ENCODE results near the gene INPP5J.

INPP5J gene

GRCh38 chr22:31123292-31123602, 481 bp downstream of the INPP5J start:
- Histone ChIP-seq H3K4me3 (ENCODE audit: low read length) (peak overlapping the region; percentile 59), H3K36me3 (ENCODE audit: control insufficient read depth, low read depth, low read length) (no peaks in the 10 kb centered on the region), H3K27me3 (ENCODE audit: control insufficient read depth, insufficient read depth, low read length) (no peaks in the 10 kb centered on the region), H3K27ac (ENCODE audit: low read length) (no peak overlapping the region), H3K9ac (ENCODE audit: low read length) (peak overlapping the region; percentile 53), H3K4me1 (ENCODE audit: control insufficient read depth, low read depth, low read length) (peaks cover 22% of the 10 kb centered on the region), H3K9me3 (ENCODE audit: control insufficient read depth, low read depth, low read length) (no peaks in the 10 kb centered on the region)

- peaks cover 22% of the 10 kb centered on the region for H3K4me1 ChIP-seq (ENCODE audit: control insufficient read depth, low read depth, low read length)
- H3K4me3 ChIP-seq (ENCODE audit: low read length), result no peak overlapping the region
Observed at GRCh38 chr22:31124290-31124689, 1.5 kb downstream of the INPP5J start.

GRCh38 chr22:31124811-31125465, 2.2 kb downstream of the INPP5J start:
- Histone ChIP-seq H3K36me3 (ENCODE audit: control insufficient read depth, low read depth, low read length) (no peaks in the 10 kb centered on the region), H3K9me3 (ENCODE audit: control insufficient read depth, low read depth, low read length) (no peaks in the 10 kb centered on the region), H3K4me1 (ENCODE audit: control insufficient read depth, low read depth, low read length) (peaks cover 22% of the 10 kb centered on the region), H3K27ac (ENCODE audit: low read length) (no peak overlapping the region), H3K9ac (ENCODE audit: low read length) (no peak overlapping the region), H3K4me3 (ENCODE audit: low read length) (no peak overlapping the region), H3K27me3 (ENCODE audit: control insufficient read depth, insufficient read depth, low read length) (no peaks in the 10 kb centered on the region)

More at GRCh38 chr22:31124290-31124689, 1.5 kb downstream of the INPP5J start:
- H3K36me3 ChIP-seq (ENCODE audit: control insufficient read depth, low read depth, low read length), result no peaks in the 10 kb centered on the region
- H3K27me3 ChIP-seq (ENCODE audit: control insufficient read depth, insufficient read depth, low read length), result no peaks in the 10 kb centered on the region
- no peak overlapping the region for H3K9ac ChIP-seq (ENCODE audit: low read length)
- H3K27ac ChIP-seq (ENCODE audit: low read length), result no peak overlapping the region
- no peaks in the 10 kb centered on the region for H3K9me3 ChIP-seq (ENCODE audit: control insufficient read depth, low read depth, low read length)

- Histone ChIP-seq H3K27me3 (ENCODE audit: control insufficient read depth, insufficient read depth, low read length) (no peaks in the 10 kb centered on the region), H3K36me3 (ENCODE audit: control insufficient read depth, low read depth, low read length) (no peaks in the 10 kb centered on the region), H3K27ac (ENCODE audit: low read length) (no peak overlapping the region), H3K9me3 (ENCODE audit: control insufficient read depth, low read depth, low read length) (no peaks in the 10 kb centered on the region), H3K9ac (ENCODE audit: low read length) (no peak overlapping the region), H3K4me3 (ENCODE audit: low read length) (no peak overlapping the region), H3K4me1 (ENCODE audit: control insufficient read depth, low read depth, low read length) (peaks cover 19% of the 10 kb centered on the region)
Observed at GRCh38 chr22:31125521-31126117, 2.9 kb downstream of the INPP5J start.

- Histone ChIP-seq H3K27me3 (ENCODE audit: control insufficient read depth, insufficient read depth, low read length) (no peaks in the 10 kb centered on the region), H3K36me3 (ENCODE audit: control insufficient read depth, low read depth, low read length) (no peaks in the 10 kb centered on the region), H3K9me3 (ENCODE audit: control insufficient read depth, low read depth, low read length) (no peaks in the 10 kb centered on the region), H3K4me1 (ENCODE audit: control insufficient read depth, low read depth, low read length) (peaks cover 18% of the 10 kb centered on the region), H3K27ac (ENCODE audit: low read length) (no peak overlapping the region), H3K4me3 (ENCODE audit: low read length) (no peak overlapping the region), H3K9ac (ENCODE audit: low read length) (no peak overlapping the region)
Observed at GRCh38 chr22:31126128-31126868, 3.5 kb downstream of the INPP5J start.

GRCh38 chr22:31126869-31127175, 4.1 kb downstream of the INPP5J start:
- H3K4me1 ChIP-seq (ENCODE audit: control insufficient read depth, low read depth, low read length), result peaks cover 18% of the 10 kb centered on the region
- H3K9ac ChIP-seq (ENCODE audit: low read length), result no peak overlapping the region
- H3K36me3 ChIP-seq (ENCODE audit: control insufficient read depth, low read depth, low read length), result no peaks in the 10 kb centered on the region
- peak overlapping the region; percentile 24 for H3K4me3 ChIP-seq (ENCODE audit: low read length)
- H3K27me3 ChIP-seq (ENCODE audit: control insufficient read depth, insufficient read depth, low read length), result no peaks in the 10 kb centered on the region
- no peaks in the 10 kb centered on the region for H3K9me3 ChIP-seq (ENCODE audit: control insufficient read depth, low read depth, low read length)
- no peak overlapping the region for H3K27ac ChIP-seq (ENCODE audit: low read length)

GRCh38 chr22:31127181-31127772, 4.5 kb downstream of the INPP5J start:
- Histone ChIP-seq H3K9me3 (ENCODE audit: control insufficient read depth, low read depth, low read length) (no peaks in the 10 kb centered on the region), H3K36me3 (ENCODE audit: control insufficient read depth, low read depth, low read length) (no peaks in the 10 kb centered on the region), H3K4me1 (ENCODE audit: control insufficient read depth, low read depth, low read length) (peaks cover 15% of the 10 kb centered on the region), H3K27me3 (ENCODE audit: control insufficient read depth, insufficient read depth, low read length) (no peaks in the 10 kb centered on the region), H3K9ac (ENCODE audit: low read length) (no peak overlapping the region), H3K27ac (ENCODE audit: low read length) (no peak overlapping the region), H3K4me3 (ENCODE audit: low read length) (peak overlapping the region; percentile 24)

- no peak overlapping the region for H3K4me3 ChIP-seq (ENCODE audit: low read length)
- H3K27ac ChIP-seq (ENCODE audit: low read length), result no peak overlapping the region
Observed at GRCh38 chr22:31128156-31128555, 5.4 kb downstream of the INPP5J start.

GRCh38 chr22:31130873-31131272, 8.1 kb downstream of the INPP5J start:
- H3K27me3 ChIP-seq (ENCODE audit: control insufficient read depth, insufficient read depth, low read length), result no peaks in the 10 kb centered on the region
- H3K9me3 ChIP-seq (ENCODE audit: control insufficient read depth, low read depth, low read length), result no peaks in the 10 kb centered on the region
- H3K4me1 ChIP-seq (ENCODE audit: control insufficient read depth, low read depth, low read length), result peaks cover 3% of the 10 kb centered on the region
- no peak overlapping the region for H3K9ac ChIP-seq (ENCODE audit: low read length)
- peaks cover 23% of the 10 kb centered on the region for H3K36me3 ChIP-seq (ENCODE audit: control insufficient read depth, low read depth, low read length)
- H3K4me3 ChIP-seq (ENCODE audit: low read length), result no peak overlapping the region
- H3K27ac ChIP-seq (ENCODE audit: low read length), result no peak overlapping the region

More at GRCh38 chr22:31128156-31128555, 5.4 kb downstream of the INPP5J start:
- Histone ChIP-seq H3K4me1 (ENCODE audit: control insufficient read depth, low read depth, low read length) (peaks cover 6% of the 10 kb centered on the region), H3K27me3 (ENCODE audit: control insufficient read depth, insufficient read depth, low read length) (no peaks in the 10 kb centered on the region), H3K36me3 (ENCODE audit: control insufficient read depth, low read depth, low read length) (peaks cover 5% of the 10 kb centered on the region), H3K9me3 (ENCODE audit: control insufficient read depth, low read depth, low read length) (no peaks in the 10 kb centered on the region), H3K9ac (ENCODE audit: low read length) (no peak overlapping the region)

- Histone ChIP-seq H3K4me1 (ENCODE audit: control insufficient read depth, low read depth, low read length) (peaks cover 5% of the 10 kb centered on the region), H3K27ac (ENCODE audit: low read length) (no peak overlapping the region), H3K9ac (ENCODE audit: low read length) (no peak overlapping the region), H3K9me3 (ENCODE audit: control insufficient read depth, low read depth, low read length) (no peaks in the 10 kb centered on the region), H3K27me3 (ENCODE audit: control insufficient read depth, insufficient read depth, low read length) (no peaks in the 10 kb centered on the region), H3K36me3 (ENCODE audit: control insufficient read depth, low read depth, low read length) (peaks cover 35% of the 10 kb centered on the region), H3K4me3 (ENCODE audit: low read length) (no peak overlapping the region)
Observed at GRCh38 chr22:31133911-31134310, 11.1 kb downstream of the INPP5J start.

- Histone ChIP-seq H3K36me3 (ENCODE audit: control insufficient read depth, low read depth, low read length) (peaks cover 35% of the 10 kb centered on the region), H3K4me3 (ENCODE audit: low read length) (no peak overlapping the region), H3K9me3 (ENCODE audit: control insufficient read depth, low read depth, low read length) (no peaks in the 10 kb centered on the region), H3K4me1 (ENCODE audit: control insufficient read depth, low read depth, low read length) (peaks cover 11% of the 10 kb centered on the region), H3K9ac (ENCODE audit: low read length) (no peak overlapping the region), H3K27ac (ENCODE audit: low read length) (no peak overlapping the region), H3K27me3 (ENCODE audit: control insufficient read depth, insufficient read depth, low read length) (no peaks in the 10 kb centered on the region)
Observed at GRCh38 chr22:31134688-31135087, 11.9 kb downstream of the INPP5J start.

All from iPS-18a (cell line).